Esophagus muscularis mucosa (tissue), 4 donors: Measurements from ENCODE around the gene BACE2. TPM values are rescaled to one million over a fixed set of nuclear protein-coding genes. Genes with fewer than 3 reads are reported as not detected.
A peak's percentile ranks its signal among the peaks of the same experiment; 100 is the strongest.

Experiments
- DNase-seq: peaks from one replicate; pipeline ENCODE4 v3.0.0-alpha.2; 2017; ENCODE audit errors: extremely low spot score
- H3K27ac ChIP-seq, 4 donors: fragments of 200-600 bp; sonication (generic); replicated peaks in 1 of 4; 1 replicate in 3 of 4; 2 replicates in 1 of 4; pipeline ENCODE4 v1.5.1; 2016 to 2019; ENCODE audit warnings: mild to moderate bottlenecking in 1 of 4
- H3K27me3 ChIP-seq, 4 donors: fragments of 200-600 bp; sonication (generic); one replicate each; pipeline versions ENCODE4 v1.5.1 to v1.6.0; 2016 to 2019
- H3K36me3 ChIP-seq, 4 donors: fragments of 200-600 bp; sonication (generic); one replicate each; pipeline ENCODE4 v1.5.1; 2016 to 2019
- H3K4me1 ChIP-seq, 4 donors: fragments of 200-600 bp; sonication (generic); one replicate each; pipeline ENCODE4 v1.5.1; 2016 to 2019
- H3K4me3 ChIP-seq, 4 donors: fragments of 200-600 bp; sonication (generic); 1 replicate in 2 of 4; 2 replicates in 2 of 4; pipeline ENCODE4 v1.5.1; 2016 to 2019; ENCODE audit warnings: mild to moderate bottlenecking in 4 of 4, moderate library complexity in 1 of 4
- H3K9me3 ChIP-seq, 4 donors: fragments of 200-600 bp; sonication (generic); 1 replicate in 3 of 4; 2 replicates in 1 of 4; pipeline ENCODE4 v1.5.1; 2016 to 2019
- CTCF ChIP-seq, 3 experiments: fragments of 200-600 bp in 2 of 3; fragments of 450-650 bp in 1 of 3; sonication (generic) in 2 of 3; IDR thresholded peaks; one replicate each; pipeline ENCODE4 v1.5.1; 2017 to 2019; ENCODE audit warnings: antibody characterized with exemption in 3 of 3, mild to moderate bottlenecking in 2 of 3, moderate library complexity in 1 of 3
- EP300 ChIP-seq: sonication (generic); formaldehyde crosslinking; IDR thresholded peaks from one replicate; pipeline ENCODE4 v1.6.1; 2017; ENCODE audit warnings: antibody characterized with exemption
- POLR2A ChIP-seq: fragments of 450-650 bp; IDR thresholded peaks from one replicate; pipeline ENCODE4 v1.6.1; 2017; ENCODE audit warnings: antibody characterized with exemption, moderate library complexity, mild to moderate bottlenecking, low read depth
- POLR2AphosphoS5 ChIP-seq, 2 donors: sonication (generic); formaldehyde crosslinking; IDR thresholded peaks; one replicate each; pipeline ENCODE4 v1.6.1; 2017; ENCODE audit warnings: antibody characterized with exemption in 2 of 2
- WGBS: methylation state at CpG from one replicate; pipeline ENCODE4 v1.1.5; 2018; 5-methylcytosine and 5-hydroxymethylcytosine counted together
- intact Hi-C: fragments of 100-400 bp; cut with DNase I; formaldehyde crosslinking; loops from one replicate; pipeline ENCODE4 v1.15.1; 2023
- total RNA-seq, 4 donors: library from RNA; depleted of rRNA; stranded (reverse); fragments of >200 nt; gene quantifications; one replicate each; pipeline versions ENCODE4 v1.1.0 to v1.2.1, GENCODE V29; 2016

BACE2 gene
- total RNA-seq, 4 donors from 2014 or later, result 44.9 to 61.6 (median 58.2) TPM

GRCh38 chr21:41207401-41208375, 39.7 kb downstream of the BACE2 start:
- 58% methylated on average over 12 of the region's 17 CpGs for WGBS
- peak overlapping the region; percentile 36 to 47 (median 42) for H3K4me3 ChIP-seq
- peaks cover 14 to 47% (median 39%) of the 10 kb centered on the region in 4 donors for H3K4me1 ChIP-seq
- no peak for TF ChIP-seq POLR2A
- TF ChIP-seq EP300, result no peak
- TF ChIP-seq CTCF (IDR thresholded peaks at IDR 0.05), result no peak
- TF ChIP-seq POLR2AphosphoS5 (IDR thresholded peaks at IDR 0.05), result peak; percentile 49 to 56
- no peaks in the 10 kb centered on the region for H3K9me3 ChIP-seq
- peak overlapping the region; percentile 72 to 85 (median 76) for H3K27ac ChIP-seq
- intact Hi-C loops, result loop anchor here (5.0 kb wide), 1 partner anchor 35 kb away; no protein-coding TSS in a partner anchor
- peaks cover 0 to 11% (median 3%) of the 10 kb centered on the region in 4 donors for H3K36me3 ChIP-seq
- no peak for DNase-seq
- H3K27me3 ChIP-seq, result no peaks in the 10 kb centered on the region

GRCh38 chr21:41208376-41208763, 40.4 kb downstream of the BACE2 start:
- H3K4me1 ChIP-seq, result peaks cover 14 to 53% (median 44%) of the 10 kb centered on the region in 4 donors

GRCh38 chr21:41209016-41209619, 41.2 kb downstream of the BACE2 start:
- peaks cover 14 to 53% (median 44%) of the 10 kb centered on the region in 4 donors for H3K4me1 ChIP-seq
- intact Hi-C loops, result loop anchor here (5.0 kb wide), 1 partner anchor 37 kb away; no protein-coding TSS in a partner anchor
- no peaks in the 10 kb centered on the region for H3K27me3 ChIP-seq
- peaks cover 0 to 11% (median 3%) of the 10 kb centered on the region in 4 donors for H3K36me3 ChIP-seq
- no peak for DNase-seq
- no peaks in the 10 kb centered on the region for H3K9me3 ChIP-seq
- H3K4me3 ChIP-seq, result no peak overlapping the region
- peak overlapping the region in 1 of 4 donors; percentile 78 for H3K27ac ChIP-seq
- no peak for TF ChIP-seq POLR2A
- no peak for TF ChIP-seq CTCF (IDR thresholded peaks at IDR 0.05)
- no peak for TF ChIP-seq EP300
- TF ChIP-seq POLR2AphosphoS5 (IDR thresholded peaks at IDR 0.05), result no peak
- 92% methylated on average over 11 of the region's 17 CpGs for WGBS

More at GRCh38 chr21:41208376-41208763, 40.4 kb downstream of the BACE2 start:
- intact Hi-C loops, result loop anchor here (5.0 kb wide), 1 partner anchor 36 kb away; no protein-coding TSS in a partner anchor
- H3K9me3 ChIP-seq, result no peaks in the 10 kb centered on the region
- H3K27ac ChIP-seq, result peak overlapping the region; percentile 72 to 85 (median 76)
- WGBS, result no CpG with 5 or more reads among the region's 6 CpGs
- H3K36me3 ChIP-seq, result peaks cover 0 to 11% (median 3%) of the 10 kb centered on the region in 4 donors
- no peaks in the 10 kb centered on the region for H3K27me3 ChIP-seq
- peak overlapping the region in 1 of 4 donors; percentile 47 for H3K4me3 ChIP-seq
- no peak for DNase-seq
- TF ChIP-seq POLR2AphosphoS5 (IDR thresholded peaks at IDR 0.05), result no peak

- H3K9me3 ChIP-seq, result no peaks in the 10 kb centered on the region
- intact Hi-C loops, result no loop called here
- no peaks in the 10 kb centered on the region for H3K27me3 ChIP-seq
- H3K4me3 ChIP-seq, result no peak overlapping the region
- peaks cover 14 to 53% (median 47%) of the 10 kb centered on the region in 4 donors for H3K4me1 ChIP-seq
- DNase-seq, result no peak
- TF ChIP-seq CTCF (IDR thresholded peaks at IDR 0.05), result no peak
- TF ChIP-seq POLR2A, result no peak
- TF ChIP-seq POLR2AphosphoS5 (IDR thresholded peaks at IDR 0.05), result no peak
- no peak for TF ChIP-seq EP300
- WGBS, result 75% methylated on average over 14 of the region's 14 CpGs
- peaks cover 0 to 11% (median 3%) of the 10 kb centered on the region in 4 donors for H3K36me3 ChIP-seq
- peak overlapping the region in 2 of 4 donors; percentile 3 to 19 for H3K27ac ChIP-seq
Measured at GRCh38 chr21:41210426-41211059, 42.6 kb downstream of the BACE2 start.
